Ovary (tissue), 3 donors: ENCODE measurements around the gene ATP2B3.

Experiments used
- EP300 ChIP-seq: sonication (generic); formaldehyde crosslinking; IDR thresholded peaks from one replicate; pipeline ENCODE4 v1.6.1; 2017; ENCODE audit warnings: antibody characterized with exemption
- POLR2A ChIP-seq: fragments of 450-650 bp; IDR thresholded peaks from one replicate; pipeline ENCODE4 v1.6.1; 2017; ENCODE audit warnings: antibody characterized with exemption, mild to moderate bottlenecking, moderate library complexity
- TF ChIP-seq, protein P1 (sequence below), 3 donors: fragments of 450-650 bp in 2 of 3; fragments of 200-600 bp in 1 of 3; IDR thresholded peaks; one replicate each; pipeline versions ENCODE4 v1.5.1 to v1.8.0; 2016 to 2022; ENCODE audit warnings: antibody characterized with exemption in 3 of 3, mild to moderate bottlenecking in 1 of 3
- donor health status: DM: no; HTN: no; CAD: no.

DNA sequence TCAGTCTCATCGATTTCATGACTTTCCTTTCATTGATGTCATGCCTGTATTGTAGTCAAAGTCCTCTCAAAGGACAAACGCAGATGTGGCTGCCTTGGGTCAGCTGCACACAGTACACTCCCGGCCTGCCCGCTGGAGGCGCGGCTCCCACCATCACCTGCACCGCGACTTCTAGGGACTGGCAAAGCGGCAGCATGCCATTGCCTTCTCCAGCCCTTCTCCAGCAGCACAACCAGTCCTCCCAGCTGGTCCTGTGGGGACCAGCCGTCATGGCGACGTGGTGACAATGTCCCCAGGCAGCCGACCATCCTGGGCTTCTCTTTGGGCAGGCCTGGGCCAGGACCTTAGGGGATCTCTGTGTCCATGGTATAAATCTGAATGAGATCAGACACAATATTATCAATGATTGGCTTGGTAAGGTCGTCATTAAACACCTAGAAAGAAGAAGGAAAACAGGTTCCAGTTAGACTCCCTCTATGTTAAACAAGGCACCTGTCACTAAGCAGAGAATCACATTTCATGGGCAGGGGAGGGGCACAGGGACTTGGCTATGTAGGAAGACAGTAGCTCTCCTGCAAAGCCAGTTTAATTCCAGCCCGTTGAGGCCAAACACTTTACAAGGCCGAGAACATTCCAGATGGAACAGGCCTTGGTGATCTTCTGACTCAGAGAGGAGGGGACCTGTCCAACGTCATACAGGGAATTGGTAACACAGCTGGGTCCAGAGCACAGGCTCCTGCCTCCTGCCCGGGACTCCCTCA lies 70.8 kb downstream of the ATP2B3 start:
- TF ChIP-seq, protein P1, sequence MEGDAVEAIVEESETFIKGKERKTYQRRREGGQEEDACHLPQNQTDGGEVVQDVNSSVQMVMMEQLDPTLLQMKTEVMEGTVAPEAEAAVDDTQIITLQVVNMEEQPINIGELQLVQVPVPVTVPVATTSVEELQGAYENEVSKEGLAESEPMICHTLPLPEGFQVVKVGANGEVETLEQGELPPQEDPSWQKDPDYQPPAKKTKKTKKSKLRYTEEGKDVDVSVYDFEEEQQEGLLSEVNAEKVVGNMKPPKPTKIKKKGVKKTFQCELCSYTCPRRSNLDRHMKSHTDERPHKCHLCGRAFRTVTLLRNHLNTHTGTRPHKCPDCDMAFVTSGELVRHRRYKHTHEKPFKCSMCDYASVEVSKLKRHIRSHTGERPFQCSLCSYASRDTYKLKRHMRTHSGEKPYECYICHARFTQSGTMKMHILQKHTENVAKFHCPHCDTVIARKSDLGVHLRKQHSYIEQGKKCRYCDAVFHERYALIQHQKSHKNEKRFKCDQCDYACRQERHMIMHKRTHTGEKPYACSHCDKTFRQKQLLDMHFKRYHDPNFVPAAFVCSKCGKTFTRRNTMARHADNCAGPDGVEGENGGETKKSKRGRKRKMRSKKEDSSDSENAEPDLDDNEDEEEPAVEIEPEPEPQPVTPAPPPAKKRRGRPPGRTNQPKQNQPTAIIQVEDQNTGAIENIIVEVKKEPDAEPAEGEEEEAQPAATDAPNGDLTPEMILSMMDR (IDR thresholded peaks at IDR 0.05): no peak
- TF ChIP-seq POLR2A (no peak), EP300 (no peak)
